ENCODE results near the gene MLANA. TPM values are rescaled to one million over a fixed set of nuclear protein-coding genes. Genes with fewer than 3 reads are reported as not detected.

The MLANA gene
- total RNA-seq, 1 donor, result not detected

DNA sequence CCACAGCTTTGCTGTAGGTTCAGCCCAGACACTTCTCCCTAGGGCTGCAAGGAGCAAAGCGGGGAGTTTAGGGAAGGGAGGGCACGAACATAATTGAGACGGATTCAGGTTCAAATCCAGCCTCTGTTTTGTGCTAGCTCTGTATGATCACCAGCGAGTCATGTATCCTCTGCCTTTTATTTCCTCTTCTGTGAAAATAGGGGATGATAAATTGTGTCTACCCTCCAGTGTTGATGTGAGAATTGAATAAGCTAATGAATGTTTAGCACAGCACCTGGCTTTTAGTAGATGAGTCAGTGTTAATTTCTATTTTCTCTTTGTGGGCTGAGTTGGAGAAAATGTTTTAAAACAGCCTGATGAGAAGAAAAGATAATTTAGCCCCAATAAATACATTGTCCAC is 6.2 kb downstream of the MLANA start:
- no peak for DNase-seq (ENCODE audit: low read depth)
- TF ChIP-seq, protein P1, sequence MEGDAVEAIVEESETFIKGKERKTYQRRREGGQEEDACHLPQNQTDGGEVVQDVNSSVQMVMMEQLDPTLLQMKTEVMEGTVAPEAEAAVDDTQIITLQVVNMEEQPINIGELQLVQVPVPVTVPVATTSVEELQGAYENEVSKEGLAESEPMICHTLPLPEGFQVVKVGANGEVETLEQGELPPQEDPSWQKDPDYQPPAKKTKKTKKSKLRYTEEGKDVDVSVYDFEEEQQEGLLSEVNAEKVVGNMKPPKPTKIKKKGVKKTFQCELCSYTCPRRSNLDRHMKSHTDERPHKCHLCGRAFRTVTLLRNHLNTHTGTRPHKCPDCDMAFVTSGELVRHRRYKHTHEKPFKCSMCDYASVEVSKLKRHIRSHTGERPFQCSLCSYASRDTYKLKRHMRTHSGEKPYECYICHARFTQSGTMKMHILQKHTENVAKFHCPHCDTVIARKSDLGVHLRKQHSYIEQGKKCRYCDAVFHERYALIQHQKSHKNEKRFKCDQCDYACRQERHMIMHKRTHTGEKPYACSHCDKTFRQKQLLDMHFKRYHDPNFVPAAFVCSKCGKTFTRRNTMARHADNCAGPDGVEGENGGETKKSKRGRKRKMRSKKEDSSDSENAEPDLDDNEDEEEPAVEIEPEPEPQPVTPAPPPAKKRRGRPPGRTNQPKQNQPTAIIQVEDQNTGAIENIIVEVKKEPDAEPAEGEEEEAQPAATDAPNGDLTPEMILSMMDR (IDR thresholded peaks at IDR 0.05; ENCODE audit: insufficient read depth, low read length), result no peak

DNA sequence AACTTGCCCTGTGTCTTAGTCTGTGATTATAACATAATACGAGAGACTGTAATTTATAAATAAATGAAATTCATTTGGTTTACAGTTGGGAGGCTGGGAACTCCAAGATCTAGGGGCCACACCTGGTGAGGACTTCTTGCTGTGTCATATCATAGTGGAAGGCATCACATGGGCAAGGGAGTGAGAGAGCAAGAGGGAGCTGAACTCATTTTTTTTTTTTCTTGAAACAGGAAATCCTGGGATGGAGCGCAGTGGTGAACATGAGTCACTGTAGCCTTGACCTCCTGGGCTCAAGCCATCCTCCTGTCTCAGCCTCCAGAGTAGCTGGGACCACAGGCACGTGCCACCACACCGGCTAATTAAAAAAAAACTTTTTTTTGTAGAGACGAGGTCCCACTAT is 7.2 kb downstream of the MLANA start:
- TF ChIP-seq, protein P1 (IDR thresholded peaks at IDR 0.05; ENCODE audit: insufficient read depth, low read length), result no peak
- H3K4me3 ChIP-seq (ENCODE audit: low read depth, low read length), result no peak overlapping the region

More for the DNA sequence above, 6.2 kb downstream of the MLANA start:
- H3K4me3 ChIP-seq (ENCODE audit: low read depth, low read length), result no peak overlapping the region

GRCh38 chr9:5899292-5899691 is 8.6 kb downstream of the MLANA start:
- no peak for DNase-seq (ENCODE audit: low read depth)
- no peak overlapping the region for H3K4me3 ChIP-seq (ENCODE audit: low read depth, low read length)
- TF ChIP-seq, protein P1 (IDR thresholded peaks at IDR 0.05; ENCODE audit: insufficient read depth, low read length), result no peak

More for the DNA sequence above, 7.2 kb downstream of the MLANA start:
- DNase-seq (ENCODE audit: low read depth), result no peak

DNA sequence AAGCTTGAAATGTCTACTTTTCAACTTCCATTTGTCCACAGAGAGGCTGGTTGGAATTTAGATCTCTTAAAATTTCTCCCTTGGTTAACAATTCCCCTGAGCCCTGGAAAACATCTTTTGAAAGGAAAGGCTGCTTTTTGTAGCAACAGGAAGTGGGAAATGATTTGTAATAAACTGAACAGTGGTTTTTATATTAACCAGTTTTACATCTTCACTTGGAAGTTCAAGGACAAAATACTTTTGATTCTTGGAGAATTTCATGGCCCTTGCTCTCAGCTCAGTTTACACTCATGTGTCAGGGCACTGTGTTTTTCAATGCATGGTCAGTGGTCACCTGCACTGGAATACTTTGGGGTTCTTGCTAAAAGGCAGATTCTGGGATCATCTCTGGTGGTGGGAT is 9.9 kb downstream of the MLANA start:
- no peak for DNase-seq (ENCODE audit: low read depth)
- TF ChIP-seq, protein P1 (IDR thresholded peaks at IDR 0.05; ENCODE audit: insufficient read depth, low read length), result no peak
- no peak overlapping the region for H3K4me3 ChIP-seq (ENCODE audit: low read depth, low read length)

DNA sequence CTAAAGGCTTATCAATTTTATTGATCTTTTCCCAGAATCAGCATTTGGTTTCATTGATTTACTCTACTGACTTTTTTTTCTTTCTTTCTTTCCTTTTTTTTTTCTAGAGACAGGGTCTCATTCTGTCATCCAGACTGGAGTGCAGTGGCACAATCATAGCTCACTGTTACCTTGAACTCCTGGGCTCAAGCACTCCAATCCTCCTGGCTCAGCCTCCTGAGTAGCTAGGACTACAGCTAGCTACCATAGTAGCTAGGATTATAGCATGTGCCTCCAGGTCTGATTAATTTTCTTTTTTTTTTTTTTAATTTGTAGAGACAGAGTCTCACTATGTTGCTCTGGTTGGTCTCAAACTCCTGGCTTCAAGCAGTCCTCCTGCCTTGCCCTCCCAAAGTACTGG is 11.7 kb downstream of the MLANA start:
- TF ChIP-seq, protein P1 (IDR thresholded peaks at IDR 0.05; ENCODE audit: insufficient read depth, low read length), result no peak
- DNase-seq (ENCODE audit: low read depth), result no peak
- no peak overlapping the region for H3K4me3 ChIP-seq (ENCODE audit: low read depth, low read length)

DNA sequence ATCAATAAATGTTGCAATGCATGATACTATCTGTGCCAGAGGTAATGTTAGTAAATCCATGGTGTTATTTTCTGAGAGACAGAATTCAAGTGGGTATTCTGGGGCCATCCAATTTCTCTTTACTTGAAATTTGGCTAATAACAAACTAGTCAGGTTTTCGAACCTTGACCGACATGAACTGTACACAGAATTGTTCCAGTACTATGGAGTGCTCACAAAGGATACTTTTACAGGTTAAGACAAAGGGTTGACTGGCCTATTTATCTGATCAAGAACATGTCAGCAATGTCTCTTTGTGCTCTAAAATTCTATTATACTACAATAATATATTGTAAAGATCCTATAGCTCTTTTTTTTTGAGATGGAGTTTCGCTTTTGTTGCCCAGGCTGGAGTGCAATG is 18.2 kb downstream of the MLANA start:
- no peak for DNase-seq (ENCODE audit: low read depth)
- TF ChIP-seq, protein P1 (IDR thresholded peaks at IDR 0.05; ENCODE audit: insufficient read depth, low read length), result no peak

DNA sequence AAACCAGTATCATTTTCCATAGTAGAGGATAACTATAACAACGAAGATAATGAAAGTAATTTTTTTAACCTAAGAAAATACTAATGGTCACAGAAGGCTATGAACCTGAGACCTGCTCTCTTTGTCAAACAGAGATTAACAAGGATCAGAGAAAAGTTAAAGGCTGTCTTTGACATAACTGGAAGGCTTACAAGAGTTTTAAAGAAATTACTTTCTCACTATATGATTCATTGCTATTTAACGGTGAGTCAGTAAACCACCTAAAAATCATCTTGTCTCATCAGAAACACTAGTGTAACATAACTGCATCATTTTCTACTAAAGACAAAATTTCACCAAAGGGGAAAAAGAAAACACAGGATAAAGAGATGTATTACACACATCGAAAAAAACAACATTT is 19.3 kb downstream of the MLANA start:
- DNase-seq (ENCODE audit: low read depth), result peak; percentile 9
- no peak overlapping the region for H3K4me3 ChIP-seq (ENCODE audit: low read depth, low read length)
- TF ChIP-seq, protein P1 (IDR thresholded peaks at IDR 0.05; ENCODE audit: insufficient read depth, low read length), result no peak

More for the DNA sequence above, 18.2 kb downstream of the MLANA start:
- no peak overlapping the region for H3K4me3 ChIP-seq (ENCODE audit: low read depth, low read length)
